ENCODE results near the gene FILIP1L.

The FILIP1L gene

DNA sequence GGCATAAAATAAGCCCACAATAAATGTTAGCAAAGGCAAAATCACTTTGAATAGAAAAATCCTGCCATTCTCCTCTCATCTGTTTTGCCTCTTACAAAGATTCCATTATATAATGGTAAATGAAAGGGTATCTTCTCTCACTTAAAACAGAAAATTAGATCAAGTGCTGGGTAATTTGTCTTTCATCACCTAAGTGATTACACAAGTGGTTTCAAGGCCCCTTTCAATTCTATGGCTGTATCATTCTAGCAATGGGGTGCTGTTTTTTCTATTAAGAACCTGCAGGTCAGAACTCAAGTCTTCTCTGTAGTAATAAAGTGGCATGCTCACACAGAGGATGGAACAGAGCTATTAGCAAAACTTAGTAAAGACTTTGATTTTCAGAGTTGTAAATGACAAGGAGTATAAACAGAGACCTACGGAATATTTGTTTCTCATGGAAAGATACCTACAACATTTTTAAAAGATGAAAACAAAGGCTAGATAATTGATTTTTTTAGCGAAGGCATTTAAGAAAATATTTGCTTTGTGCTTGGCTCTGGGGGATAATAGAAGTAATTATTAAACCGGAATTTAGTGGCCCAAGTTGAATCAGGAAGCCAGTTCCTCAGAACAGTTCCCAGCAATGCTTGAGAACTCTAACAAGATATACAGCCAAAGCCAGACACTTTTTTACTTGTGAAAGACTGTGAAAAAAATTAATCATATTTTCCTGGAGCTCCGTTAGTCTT, 159.2 kb downstream of the FILIP1L start:
- H3K4me3 ChIP-seq (ENCODE audit: low read depth, low read length) = no peak overlapping the region
- TF ChIP-seq, protein P1, sequence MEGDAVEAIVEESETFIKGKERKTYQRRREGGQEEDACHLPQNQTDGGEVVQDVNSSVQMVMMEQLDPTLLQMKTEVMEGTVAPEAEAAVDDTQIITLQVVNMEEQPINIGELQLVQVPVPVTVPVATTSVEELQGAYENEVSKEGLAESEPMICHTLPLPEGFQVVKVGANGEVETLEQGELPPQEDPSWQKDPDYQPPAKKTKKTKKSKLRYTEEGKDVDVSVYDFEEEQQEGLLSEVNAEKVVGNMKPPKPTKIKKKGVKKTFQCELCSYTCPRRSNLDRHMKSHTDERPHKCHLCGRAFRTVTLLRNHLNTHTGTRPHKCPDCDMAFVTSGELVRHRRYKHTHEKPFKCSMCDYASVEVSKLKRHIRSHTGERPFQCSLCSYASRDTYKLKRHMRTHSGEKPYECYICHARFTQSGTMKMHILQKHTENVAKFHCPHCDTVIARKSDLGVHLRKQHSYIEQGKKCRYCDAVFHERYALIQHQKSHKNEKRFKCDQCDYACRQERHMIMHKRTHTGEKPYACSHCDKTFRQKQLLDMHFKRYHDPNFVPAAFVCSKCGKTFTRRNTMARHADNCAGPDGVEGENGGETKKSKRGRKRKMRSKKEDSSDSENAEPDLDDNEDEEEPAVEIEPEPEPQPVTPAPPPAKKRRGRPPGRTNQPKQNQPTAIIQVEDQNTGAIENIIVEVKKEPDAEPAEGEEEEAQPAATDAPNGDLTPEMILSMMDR (IDR thresholded peaks at IDR 0.05; ENCODE audit: low read depth, low read length) = no peak

DNA sequence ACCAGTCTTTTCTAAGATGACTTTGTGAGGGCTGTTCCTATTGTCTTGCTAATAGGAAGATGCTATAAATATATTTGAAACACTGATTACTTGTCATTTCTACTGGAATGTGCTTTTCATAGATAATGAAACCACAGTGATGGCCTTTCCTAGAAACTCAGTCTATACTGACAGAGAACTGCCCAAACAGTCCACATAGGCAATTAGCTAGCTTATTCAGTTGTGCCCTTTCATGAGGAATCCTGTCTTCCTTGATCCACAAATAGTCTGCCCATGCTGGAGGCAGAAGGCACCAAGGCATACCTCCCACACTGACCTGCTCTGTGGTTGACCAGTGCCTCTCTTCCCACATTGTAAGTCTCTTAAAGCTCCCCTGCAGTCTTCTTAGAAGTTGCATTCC, 160.7 kb downstream of the FILIP1L start:
- TF ChIP-seq, protein P1 (IDR thresholded peaks at IDR 0.05; ENCODE audit: low read depth, low read length) = no peak
- no peak overlapping the region for H3K4me3 ChIP-seq (ENCODE audit: low read depth, low read length)

DNA sequence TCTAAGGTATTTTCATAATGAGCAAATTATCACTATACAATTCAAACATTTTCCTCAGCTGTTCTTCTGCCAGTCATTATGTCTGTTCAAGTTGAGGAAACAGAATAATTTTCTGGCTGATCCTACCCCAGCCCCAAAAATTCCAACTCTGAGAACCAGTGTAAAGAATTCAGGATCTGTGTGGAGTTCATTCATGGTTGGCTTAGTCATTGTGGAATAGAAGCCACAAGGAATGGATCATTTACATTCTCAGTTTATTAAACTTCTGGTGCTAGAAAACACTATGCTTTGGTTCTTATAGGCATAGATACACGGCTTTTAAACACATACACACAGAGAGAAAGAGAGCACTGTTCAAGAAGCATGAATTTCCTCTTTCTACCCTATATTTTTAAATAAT, 162.0 kb downstream of the FILIP1L start:
- H3K4me3 ChIP-seq (ENCODE audit: low read depth, low read length) = no peak overlapping the region
- TF ChIP-seq, protein P1 (IDR thresholded peaks at IDR 0.05; ENCODE audit: low read depth, low read length) = no peak

DNA sequence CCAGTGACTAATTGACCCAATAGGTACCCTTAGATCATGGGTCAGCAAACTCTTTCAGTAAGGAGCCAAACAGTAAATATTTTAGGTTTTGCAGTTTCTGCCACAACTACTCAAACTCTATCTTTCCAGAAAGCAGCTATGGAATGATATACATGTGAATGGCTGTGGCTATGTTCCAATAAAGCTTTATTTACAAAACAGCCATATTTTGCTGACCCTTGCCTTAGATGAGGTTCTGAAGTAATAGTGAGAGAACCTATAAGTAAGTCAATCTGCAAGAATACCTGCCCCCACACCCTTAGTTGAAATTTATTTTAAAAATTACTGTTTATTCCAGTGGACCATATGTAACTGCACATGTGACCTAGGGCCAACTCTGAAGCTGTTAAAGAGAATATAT, 162.6 kb downstream of the FILIP1L start:
- TF ChIP-seq, protein P1 (IDR thresholded peaks at IDR 0.05; ENCODE audit: low read depth, low read length) = no peak

DNA sequence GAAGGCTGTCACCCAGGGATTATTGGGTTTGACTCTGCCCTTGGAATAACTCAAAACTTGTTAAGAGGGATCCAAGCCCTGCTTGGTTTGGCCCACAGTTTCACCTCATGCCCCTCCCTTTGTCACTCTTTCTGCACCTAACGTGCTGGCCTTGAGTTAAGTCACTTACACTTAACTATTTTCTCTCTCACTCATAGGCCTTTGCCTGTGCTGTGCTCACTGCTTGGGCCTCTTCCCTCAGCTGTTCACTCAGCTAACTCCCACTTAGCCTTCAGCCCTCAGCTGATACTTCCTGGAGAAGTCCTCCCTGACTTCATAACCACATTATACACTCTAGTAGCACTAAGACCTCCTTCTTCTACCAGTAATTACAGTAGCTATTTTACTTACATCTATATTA, 163.4 kb downstream of the FILIP1L start:
- TF ChIP-seq, protein P1 (IDR thresholded peaks at IDR 0.05; ENCODE audit: low read depth, low read length) = no peak
- no peak overlapping the region for H3K4me3 ChIP-seq (ENCODE audit: low read depth, low read length)

More for the DNA sequence above, 162.6 kb downstream of the FILIP1L start:
- no peak overlapping the region for H3K4me3 ChIP-seq (ENCODE audit: low read depth, low read length)

DNA sequence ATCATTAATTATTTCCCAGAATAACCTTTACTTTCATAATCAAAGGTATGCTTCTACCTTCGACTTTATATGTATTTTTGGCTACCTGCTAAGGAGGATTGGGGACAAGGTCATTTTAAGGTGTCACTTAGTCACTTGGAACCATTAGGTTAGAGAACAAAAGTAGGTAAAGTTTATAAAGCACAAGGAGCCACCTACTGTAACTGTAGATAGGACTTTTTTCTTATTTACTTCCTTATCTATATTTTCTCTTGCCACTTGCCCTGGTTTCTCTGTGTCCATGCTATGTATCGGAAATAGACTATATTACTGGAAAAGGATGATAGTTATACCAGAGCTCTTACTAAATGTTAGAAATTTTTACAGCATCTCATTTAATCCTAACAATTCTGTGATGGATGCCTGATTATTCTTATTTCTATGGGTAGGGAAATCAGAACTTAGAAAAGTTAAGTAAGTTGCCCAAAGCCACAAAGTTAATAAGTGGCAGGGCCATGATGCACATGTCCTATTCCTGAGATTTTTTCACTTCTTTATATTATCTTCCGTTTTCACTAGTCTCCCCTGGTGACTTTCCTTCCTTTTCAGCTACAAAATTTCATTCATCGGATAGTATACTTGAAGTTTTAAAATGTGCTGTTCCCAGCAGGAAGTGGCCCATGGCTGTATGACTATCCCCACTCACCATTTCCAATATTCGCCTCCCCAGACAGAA, 164.2 kb downstream of the FILIP1L start:
- TF ChIP-seq, protein P1 (IDR thresholded peaks at IDR 0.05; ENCODE audit: low read depth, low read length) = no peak
- no peak overlapping the region for H3K4me3 ChIP-seq (ENCODE audit: low read depth, low read length)

DNA sequence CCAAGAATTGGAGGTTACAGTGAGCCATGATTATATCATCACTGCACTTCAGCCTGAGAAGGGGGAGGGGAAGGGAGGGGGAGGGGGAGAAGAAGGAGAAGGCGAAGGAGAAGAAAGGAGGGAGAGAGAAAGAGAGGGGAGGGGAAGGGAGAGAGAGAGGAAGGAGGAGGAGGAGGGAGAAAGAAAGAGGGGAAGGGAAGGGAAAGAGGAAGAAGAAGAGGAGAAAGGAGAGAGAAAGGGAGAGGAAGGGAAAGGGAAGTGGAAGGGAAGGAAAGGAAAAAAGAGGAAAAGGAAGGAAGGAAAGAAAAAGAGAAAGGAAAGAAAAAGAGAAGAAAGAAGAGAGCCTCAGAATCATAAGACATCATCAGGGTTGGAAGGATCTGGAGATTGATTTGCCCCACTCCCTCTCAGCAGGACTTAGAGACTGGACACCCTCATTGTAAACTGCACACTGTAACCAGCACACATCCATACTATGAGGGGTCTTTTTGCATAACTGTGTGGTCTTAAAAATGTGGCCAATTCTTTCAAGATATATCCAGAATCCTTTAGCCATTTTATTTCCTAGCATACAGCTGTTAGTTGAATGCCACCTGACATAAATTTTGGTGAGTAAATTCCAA, 165.7 kb downstream of the FILIP1L start:
- TF ChIP-seq, protein P1 (IDR thresholded peaks at IDR 0.05; ENCODE audit: low read depth, low read length) = no peak
- no peak overlapping the region for H3K4me3 ChIP-seq (ENCODE audit: low read depth, low read length)

Measured in WI38 (cell line).